ENCODE data around the gene TRIM13.
"Not testable (repeated sequence)": the region's sequence is repeated elsewhere in the genome, so short reads cannot be mapped to it uniquely, and the experiment has no call there.

Gene TRIM13

GRCh38 chr13:50033725-50034124, 36.9 kb downstream of the TRIM13 start:
- DNase-seq: no peak
- intact Hi-C loops (cut with DNase I): no loop called here

DNA sequence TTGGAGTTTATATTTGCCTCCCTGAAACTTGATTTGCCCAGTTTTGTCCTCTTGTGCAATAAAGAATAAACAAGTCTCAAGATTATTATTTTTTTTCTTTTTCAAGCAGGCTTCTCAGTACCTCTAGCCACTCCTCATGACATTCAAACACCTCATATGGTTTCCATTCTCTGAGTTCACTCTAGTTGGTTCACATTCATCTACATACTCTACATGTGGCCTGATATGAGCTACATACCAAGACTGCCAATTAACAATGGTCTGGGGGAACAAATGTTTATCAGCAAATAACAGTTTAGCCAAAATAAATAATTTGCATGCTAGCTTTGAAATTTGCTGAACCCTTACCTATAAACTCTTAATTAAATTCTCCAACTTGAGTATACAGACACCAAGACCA, 40.9 kb downstream of the TRIM13 start:
- DNase-seq: no peak
- intact Hi-C loops (cut with DNase I): no loop called here

DNA sequence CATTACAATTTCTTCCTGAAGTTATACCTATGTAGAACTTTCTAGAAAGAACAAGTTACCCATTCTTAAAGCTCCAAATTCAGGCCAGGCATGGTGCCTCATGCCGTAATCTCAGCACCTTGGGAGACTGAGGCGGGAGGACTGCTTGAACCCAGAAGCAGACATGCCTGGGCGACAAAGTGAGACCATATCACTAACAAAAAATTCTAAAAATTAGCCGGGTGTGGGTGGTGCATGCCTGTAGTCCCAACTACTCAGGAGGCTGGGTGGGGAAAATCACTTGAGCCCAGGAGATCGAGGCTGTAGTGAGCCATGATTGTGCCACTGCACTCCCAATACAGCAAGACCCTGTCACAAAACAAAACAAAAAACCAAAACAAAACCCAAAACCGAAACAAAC, 41.4 kb downstream of the TRIM13 start:
- intact Hi-C loops (cut with DNase I): no loop called here
- no peak for DNase-seq

DNA sequence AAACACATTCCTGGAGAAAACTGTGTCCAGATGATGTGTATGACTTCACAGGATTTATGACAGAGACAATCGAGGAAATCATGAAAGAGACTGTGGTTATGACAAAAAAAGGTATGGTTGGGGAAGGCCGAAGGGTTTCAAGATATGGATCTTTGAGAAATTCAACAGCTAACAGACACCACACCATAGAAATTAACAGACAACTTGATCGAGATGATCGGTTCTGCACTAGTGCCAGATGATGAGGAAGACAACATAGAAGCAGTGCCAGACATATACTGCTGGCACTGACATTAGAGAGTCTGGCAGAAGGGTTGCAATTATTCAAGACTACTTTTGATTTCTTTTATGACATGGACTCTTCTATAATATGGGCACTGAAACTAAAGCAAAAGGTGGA, 55.6 kb downstream of the TRIM13 start:
- DNase-seq: no peak
- intact Hi-C loops (cut with DNase I): no loop called here

- intact Hi-C loops (cut with DNase I): no loop called here
- DNase-seq: no peak
Observed at GRCh38 chr13:50053844-50054243, 57.0 kb downstream of the TRIM13 start.

DNA sequence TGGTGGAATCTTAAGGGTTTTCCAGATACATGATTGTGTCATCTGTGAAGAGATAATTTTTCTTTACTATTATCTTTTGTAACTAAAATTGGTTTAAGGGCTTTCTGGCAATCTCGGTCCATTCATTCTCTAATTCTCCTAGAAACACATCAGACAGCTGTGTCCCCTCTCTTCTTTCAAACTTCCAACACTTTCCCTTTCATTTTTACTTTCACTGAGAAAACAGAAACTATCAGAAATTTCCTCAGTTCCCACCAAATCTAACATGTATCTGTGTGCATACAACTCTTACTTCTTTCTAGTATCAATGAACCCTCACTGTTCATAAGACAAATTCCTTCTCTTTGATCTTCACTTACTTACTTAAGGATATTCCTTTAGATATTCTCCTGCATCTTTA, 58.6 kb downstream of the TRIM13 start:
- intact Hi-C loops (cut with DNase I): no loop called here
- DNase-seq: no peak

GRCh38 chr13:50060718-50061117, 63.9 kb downstream of the TRIM13 start:
- no peak for DNase-seq
- intact Hi-C loops (cut with DNase I): no loop called here

- intact Hi-C loops (cut with DNase I); DNase-seq: not testable (repeated sequence)
Observed at GRCh38 chr13:50062336-50062735, 65.5 kb downstream of the TRIM13 start.

DNA sequence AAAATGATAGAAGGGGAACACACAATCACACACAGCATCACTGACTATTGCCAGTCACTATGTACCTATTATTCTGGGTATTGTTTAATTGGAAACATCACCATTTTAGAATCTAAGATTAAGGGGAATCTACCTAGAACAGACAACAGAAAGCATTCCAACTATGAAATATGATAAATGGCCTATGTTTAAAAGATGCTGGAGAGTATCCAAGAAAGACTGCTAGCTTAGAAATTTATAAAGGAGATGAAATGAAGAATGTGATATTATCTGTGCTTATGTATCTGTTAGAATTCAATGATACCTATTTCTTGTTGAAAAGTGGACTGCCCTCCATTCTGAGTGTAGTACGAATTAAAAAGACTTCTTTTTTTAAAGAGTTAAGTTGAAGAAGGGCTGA, 68.9 kb downstream of the TRIM13 start:
- intact Hi-C loops (cut with DNase I): no loop called here
- DNase-seq: no peak

Measured in head of caudate nucleus (tissue), 42 donors.